ENCODE data around the gene PLXDC1.

The PLXDC1 gene

GRCh38 chr17:39074676-39075075, 76.8 kb downstream of the PLXDC1 start:
- Histone ChIP-seq H3K4me3 (ENCODE audit: low read length in 2 of 2) (no peak overlapping the region), H3K9ac (ENCODE audit: low read depth in 1 of 2, low read length in 2 of 2) (no peak overlapping the region), H3K27me3 (ENCODE audit: control insufficient read depth in 2 of 2, insufficient read depth in 2 of 2, low read length in 2 of 2) (no peaks in the 10 kb centered on the region), H3K4me1 (ENCODE audit: control insufficient read depth in 2 of 2, insufficient read depth in 2 of 2, low read length in 2 of 2) (no peaks in the 10 kb centered on the region), H3K9me3 (ENCODE audit: control insufficient read depth in 2 of 2, low read length in 2 of 2) (no peaks in the 10 kb centered on the region), H3K36me3 (ENCODE audit: control insufficient read depth in 2 of 2, insufficient read depth in 2 of 2, low read length in 2 of 2) (no peaks in the 10 kb centered on the region), H3K27ac (ENCODE audit: low read depth in 2 of 2, low read length in 2 of 2) (no peak overlapping the region)

- H3K36me3 ChIP-seq (ENCODE audit: control insufficient read depth in 2 of 2, insufficient read depth in 2 of 2, low read length in 2 of 2) = no peaks in the 10 kb centered on the region
- H3K9me3 ChIP-seq (ENCODE audit: control insufficient read depth in 2 of 2, low read length in 2 of 2) = no peaks in the 10 kb centered on the region
- H3K4me1 ChIP-seq (ENCODE audit: control insufficient read depth in 2 of 2, insufficient read depth in 2 of 2, low read length in 2 of 2) = no peaks in the 10 kb centered on the region
- H3K27ac ChIP-seq (ENCODE audit: low read depth in 2 of 2, low read length in 2 of 2) = no peak overlapping the region
- no peak overlapping the region for H3K9ac ChIP-seq (ENCODE audit: low read depth in 1 of 2, low read length in 2 of 2)
- H3K4me3 ChIP-seq (ENCODE audit: low read length in 2 of 2) = no peak overlapping the region
- H3K27me3 ChIP-seq (ENCODE audit: control insufficient read depth in 2 of 2, insufficient read depth in 2 of 2, low read length in 2 of 2) = no peaks in the 10 kb centered on the region
Observed at GRCh38 chr17:39073916-39074315, 77.5 kb downstream of the PLXDC1 start.

- H3K4me1 ChIP-seq (ENCODE audit: control insufficient read depth in 2 of 2, insufficient read depth in 2 of 2, low read length in 2 of 2) = no peaks in the 10 kb centered on the region
- no peaks in the 10 kb centered on the region for H3K27me3 ChIP-seq (ENCODE audit: control insufficient read depth in 2 of 2, insufficient read depth in 2 of 2, low read length in 2 of 2)
- H3K9ac ChIP-seq (ENCODE audit: low read depth in 1 of 2, low read length in 2 of 2) = no peak overlapping the region
- H3K27ac ChIP-seq (ENCODE audit: low read depth in 2 of 2, low read length in 2 of 2) = no peak overlapping the region
- no peak overlapping the region for H3K4me3 ChIP-seq (ENCODE audit: low read length in 2 of 2)
- no peaks in the 10 kb centered on the region for H3K36me3 ChIP-seq (ENCODE audit: control insufficient read depth in 2 of 2, insufficient read depth in 2 of 2, low read length in 2 of 2)
- no peaks in the 10 kb centered on the region for H3K9me3 ChIP-seq (ENCODE audit: control insufficient read depth in 2 of 2, low read length in 2 of 2)
Observed at GRCh38 chr17:39073353-39073752, 78.1 kb downstream of the PLXDC1 start.

GRCh38 chr17:39071573-39071972, 79.9 kb downstream of the PLXDC1 start:
- Histone ChIP-seq H3K36me3 (ENCODE audit: control insufficient read depth in 2 of 2, insufficient read depth in 2 of 2, low read length in 2 of 2) (no peaks in the 10 kb centered on the region), H3K4me3 (ENCODE audit: low read length in 2 of 2) (no peak overlapping the region), H3K27me3 (ENCODE audit: control insufficient read depth in 2 of 2, insufficient read depth in 2 of 2, low read length in 2 of 2) (no peaks in the 10 kb centered on the region), H3K9me3 (ENCODE audit: control insufficient read depth in 2 of 2, low read length in 2 of 2) (no peaks in the 10 kb centered on the region), H3K27ac (ENCODE audit: low read depth in 2 of 2, low read length in 2 of 2) (no peak overlapping the region), H3K4me1 (ENCODE audit: control insufficient read depth in 2 of 2, insufficient read depth in 2 of 2, low read length in 2 of 2) (no peaks in the 10 kb centered on the region), H3K9ac (ENCODE audit: low read depth in 1 of 2, low read length in 2 of 2) (no peak overlapping the region)

- Histone ChIP-seq H3K9me3 (ENCODE audit: control insufficient read depth in 2 of 2, low read length in 2 of 2) (no peaks in the 10 kb centered on the region), H3K27ac (ENCODE audit: low read depth in 2 of 2, low read length in 2 of 2) (no peak overlapping the region), H3K27me3 (ENCODE audit: control insufficient read depth in 2 of 2, insufficient read depth in 2 of 2, low read length in 2 of 2) (no peaks in the 10 kb centered on the region), H3K36me3 (ENCODE audit: control insufficient read depth in 2 of 2, insufficient read depth in 2 of 2, low read length in 2 of 2) (no peaks in the 10 kb centered on the region), H3K4me1 (ENCODE audit: control insufficient read depth in 2 of 2, insufficient read depth in 2 of 2, low read length in 2 of 2) (no peaks in the 10 kb centered on the region), H3K4me3 (ENCODE audit: low read length in 2 of 2) (no peak overlapping the region), H3K9ac (ENCODE audit: low read depth in 1 of 2, low read length in 2 of 2) (no peak overlapping the region)
Observed at GRCh38 chr17:39069114-39069756, 82.2 kb downstream of the PLXDC1 start.

GRCh38 chr17:39064819-39065218, 86.6 kb downstream of the PLXDC1 start:
- no peak overlapping the region for H3K27ac ChIP-seq (ENCODE audit: low read depth in 2 of 2, low read length in 2 of 2)

GRCh38 chr17:39064374-39064773, 87.1 kb downstream of the PLXDC1 start:
- Histone ChIP-seq H3K27me3 (ENCODE audit: control insufficient read depth in 2 of 2, insufficient read depth in 2 of 2, low read length in 2 of 2) (no peaks in the 10 kb centered on the region), H3K36me3 (ENCODE audit: control insufficient read depth in 2 of 2, insufficient read depth in 2 of 2, low read length in 2 of 2) (no peaks in the 10 kb centered on the region), H3K4me3 (ENCODE audit: low read length in 2 of 2) (no peak overlapping the region), H3K4me1 (ENCODE audit: control insufficient read depth in 2 of 2, insufficient read depth in 2 of 2, low read length in 2 of 2) (peaks cover 0 to 3% of the 10 kb centered on the region in 2 donors), H3K9ac (ENCODE audit: low read depth in 1 of 2, low read length in 2 of 2) (no peak overlapping the region), H3K27ac (ENCODE audit: low read depth in 2 of 2, low read length in 2 of 2) (no peak overlapping the region), H3K9me3 (ENCODE audit: control insufficient read depth in 2 of 2, low read length in 2 of 2) (no peaks in the 10 kb centered on the region)

More at GRCh38 chr17:39064819-39065218, 86.6 kb downstream of the PLXDC1 start:
- peaks cover 0 to 3% of the 10 kb centered on the region in 2 donors for H3K4me1 ChIP-seq (ENCODE audit: control insufficient read depth in 2 of 2, insufficient read depth in 2 of 2, low read length in 2 of 2)
- no peak overlapping the region for H3K9ac ChIP-seq (ENCODE audit: low read depth in 1 of 2, low read length in 2 of 2)
- no peaks in the 10 kb centered on the region for H3K36me3 ChIP-seq (ENCODE audit: control insufficient read depth in 2 of 2, insufficient read depth in 2 of 2, low read length in 2 of 2)
- H3K27me3 ChIP-seq (ENCODE audit: control insufficient read depth in 2 of 2, insufficient read depth in 2 of 2, low read length in 2 of 2) = no peaks in the 10 kb centered on the region
- H3K4me3 ChIP-seq (ENCODE audit: low read length in 2 of 2) = no peak overlapping the region
- no peaks in the 10 kb centered on the region for H3K9me3 ChIP-seq (ENCODE audit: control insufficient read depth in 2 of 2, low read length in 2 of 2)

- H3K4me3 ChIP-seq (ENCODE audit: low read length in 2 of 2) = no peak overlapping the region
- no peaks in the 10 kb centered on the region for H3K9me3 ChIP-seq (ENCODE audit: control insufficient read depth in 2 of 2, low read length in 2 of 2)
- H3K27ac ChIP-seq (ENCODE audit: low read depth in 2 of 2, low read length in 2 of 2) = no peak overlapping the region
- no peak overlapping the region for H3K9ac ChIP-seq (ENCODE audit: low read depth in 1 of 2, low read length in 2 of 2)
- peaks cover 0 to 3% of the 10 kb centered on the region in 2 donors for H3K4me1 ChIP-seq (ENCODE audit: control insufficient read depth in 2 of 2, insufficient read depth in 2 of 2, low read length in 2 of 2)
- no peaks in the 10 kb centered on the region for H3K27me3 ChIP-seq (ENCODE audit: control insufficient read depth in 2 of 2, insufficient read depth in 2 of 2, low read length in 2 of 2)
- no peaks in the 10 kb centered on the region for H3K36me3 ChIP-seq (ENCODE audit: control insufficient read depth in 2 of 2, insufficient read depth in 2 of 2, low read length in 2 of 2)
Observed at GRCh38 chr17:39063681-39064069, 87.8 kb downstream of the PLXDC1 start.

- Histone ChIP-seq H3K4me1 (ENCODE audit: control insufficient read depth in 2 of 2, insufficient read depth in 2 of 2, low read length in 2 of 2) (peaks cover 0 to 3% of the 10 kb centered on the region in 2 donors), H3K9ac (ENCODE audit: low read depth in 1 of 2, low read length in 2 of 2) (no peak overlapping the region), H3K9me3 (ENCODE audit: control insufficient read depth in 2 of 2, low read length in 2 of 2) (no peaks in the 10 kb centered on the region), H3K4me3 (ENCODE audit: low read length in 2 of 2) (no peak overlapping the region), H3K27me3 (ENCODE audit: control insufficient read depth in 2 of 2, insufficient read depth in 2 of 2, low read length in 2 of 2) (no peaks in the 10 kb centered on the region), H3K27ac (ENCODE audit: low read depth in 2 of 2, low read length in 2 of 2) (no peak overlapping the region), H3K36me3 (ENCODE audit: control insufficient read depth in 2 of 2, insufficient read depth in 2 of 2, low read length in 2 of 2) (no peaks in the 10 kb centered on the region)
Observed at GRCh38 chr17:39062846-39063680, 88.4 kb downstream of the PLXDC1 start.

GRCh38 chr17:39058524-39058923, 92.9 kb downstream of the PLXDC1 start:
- H3K4me1 ChIP-seq (ENCODE audit: control insufficient read depth in 2 of 2, insufficient read depth in 2 of 2, low read length in 2 of 2) = peaks cover 3 to 5% of the 10 kb centered on the region in 2 donors
- H3K36me3 ChIP-seq (ENCODE audit: control insufficient read depth in 2 of 2, insufficient read depth in 2 of 2, low read length in 2 of 2) = no peaks in the 10 kb centered on the region
- H3K9ac ChIP-seq (ENCODE audit: low read depth in 1 of 2, low read length in 2 of 2) = no peak overlapping the region
- no peaks in the 10 kb centered on the region for H3K27me3 ChIP-seq (ENCODE audit: control insufficient read depth in 2 of 2, insufficient read depth in 2 of 2, low read length in 2 of 2)
- no peak overlapping the region for H3K4me3 ChIP-seq (ENCODE audit: low read length in 2 of 2)
- no peak overlapping the region for H3K27ac ChIP-seq (ENCODE audit: low read depth in 2 of 2, low read length in 2 of 2)
- H3K9me3 ChIP-seq (ENCODE audit: control insufficient read depth in 2 of 2, low read length in 2 of 2) = no peaks in the 10 kb centered on the region

All from mucosa of rectum (tissue), 2 donors.